CD4-positive, alpha-beta memory T cell (primary cell): Measurements from ENCODE around the gene TPCN1. TPM values are rescaled to one million over a fixed set of nuclear protein-coding genes. Genes with fewer than 3 reads are reported as not detected.
A peak's percentile ranks its signal among the peaks of the same experiment; 100 is the strongest.

ENCODE experiments used
- CTCF ChIA-PET: fragments of 350-600 bp; sonication (Branson Sonifier 250); formaldehyde crosslinking; loops from one replicate; lab custom pipeline; 2021; ENCODE audit warnings: inconsistent platforms; ENCODE audit not compliant: partially characterized antibody; lab: Charles Lee
- POLR2A ChIA-PET: fragments of 350-600 bp; sonication (Branson Sonifier 250); formaldehyde crosslinking; loops from one replicate; lab custom pipeline; 2021; ENCODE audit not compliant: partially characterized antibody; lab: Charles Lee
- DNase-seq, 5 donors: peaks; one replicate each; pipeline versions ENCODE4 v3.0.0 to v3.0.0-alpha.2; 2020 to 2022; ENCODE audit warnings: mixed read lengths in 1 of 5
- H3K27ac ChIP-seq: one replicate; pipeline ENCODE4 v1.7.0; 2013; ENCODE audit warnings: low read depth, low read length
- H3K27me3 ChIP-seq: 2 replicates; pipeline ENCODE4 v1.7.0; 2013; ENCODE audit warnings: mild to moderate bottlenecking, low read length, moderate library complexity; ENCODE audit not compliant: insufficient read depth
- H3K36me3 ChIP-seq: 2 replicates; pipeline ENCODE4 v1.7.0; 2013; ENCODE audit warnings: mild to moderate bottlenecking, low read length, moderate library complexity; ENCODE audit not compliant: insufficient read depth
- H3K4me1 ChIP-seq: 2 replicates; pipeline ENCODE4 v1.7.0; 2013; ENCODE audit warnings: mild to moderate bottlenecking, low read length, moderate library complexity; ENCODE audit not compliant: insufficient read depth
- H3K4me3 ChIP-seq, 2 donors: one replicate each; pipeline ENCODE4 v1.7.0; 2013; ENCODE audit warnings: low read length in 2 of 2, mild to moderate bottlenecking in 1 of 2
- H3K9me3 ChIP-seq, 2 donors: one replicate each; pipeline ENCODE4 v1.7.0; 2013; ENCODE audit warnings: low read length in 2 of 2, control low read depth in 1 of 2; ENCODE audit not compliant: control insufficient read depth in 1 of 2
- H3K27ac Mint-ChIP-seq, 7 donors: one replicate each; pipeline ENCODE4 v1.8.0; 2020 to 2021; ENCODE audit warnings: mixed read lengths in 7 of 7, mild to moderate bottlenecking in 6 of 7, inconsistent platforms in 3 of 7, moderate library complexity in 3 of 7
- H3K27me3 Mint-ChIP-seq, 2 donors: one replicate each; pipeline ENCODE4 v1.8.0; 2020 to 2021; ENCODE audit warnings: mixed read lengths in 2 of 2
- H3K36me3 Mint-ChIP-seq, 2 donors: one replicate each; pipeline ENCODE4 v1.8.0; 2020 to 2021; ENCODE audit warnings: mixed read lengths in 2 of 2, inconsistent platforms in 1 of 2, mild to moderate bottlenecking in 1 of 2
- H3K4me1 Mint-ChIP-seq, 4 donors: one replicate each; pipeline ENCODE4 v1.8.0; 2020 to 2021; ENCODE audit warnings: mixed read lengths in 4 of 4, mild to moderate bottlenecking in 1 of 4
- H3K4me3 Mint-ChIP-seq, 8 donors: one replicate each; pipeline ENCODE4 v1.8.0; 2020 to 2021; ENCODE audit warnings: mixed read lengths in 8 of 8, mild to moderate bottlenecking in 7 of 8, moderate library complexity in 6 of 8, inconsistent platforms in 3 of 8
- H3K9me3 Mint-ChIP-seq, 8 donors: one replicate each; pipeline ENCODE4 v1.8.0; 2020 to 2021; ENCODE audit warnings: mixed read lengths in 8 of 8, mild to moderate bottlenecking in 5 of 8, inconsistent platforms in 3 of 8, moderate library complexity in 1 of 8
- intact Hi-C: fragments of 100-400 bp; cut with micrococcal nuclease; formaldehyde crosslinking; loops from one replicate; pipeline ENCODE4 v1.15.1; 2023
- polyA plus RNA-seq, 2 donors: library from polyadenylated mRNA; unstranded; fragments of 300-500 nt; fragmentation: Illumina TruSeq; gene quantifications; one replicate each; pipeline ENCODE4 v1.2.3, GENCODE V29; 2021
- total RNA-seq, 2 experiments: library from RNA; stranded (reverse); gene quantifications; one replicate each; pipeline ENCODE4 v1.2.3, GENCODE V29; 2021

Gene TPCN1
- total RNA-seq = 10 to 100 TPM; 79.8 to 94.2 TPM
- polyA plus RNA-seq = 10 to 100 TPM in 1 of 2 donors, 1 to 10 TPM in 1; 8.5 to 19.9 TPM

GRCh38 chr12:113221181-113221996, at the start of gene TPCN1:
Gene TPCN1 (plus strand): TSS chr12:113221464. CDS start chr12:113226853, 5,389 bp downstream.
- no peaks in the 10 kb centered on the region for H3K27me3 ChIP-seq
- H3K27me3 Mint-ChIP-seq = no peaks in the 10 kb centered on the region
- ChIA-PET POLR2A (interaction anchor here (1.0 to 8.4 kb wide), 8 partner anchors 8 to 315 kb away, joined by 3 to 84 read pairs (median 12); partner anchors contain the start of genes DDX54, OAS1, OAS2 and RITA1), CTCF (interaction anchor here (1.0 to 1.6 kb wide), 4 partner anchors 13 to 48 kb away, joined by 3 to 15 read pairs (median 4); no protein-coding TSS in a partner anchor)
- H3K4me1 Mint-ChIP-seq = peaks cover 25 to 45% (median 37%) of the 10 kb centered on the region in 4 donors
- peak; percentile 97 to 100 (median 99) for DNase-seq
- no peaks in the 10 kb centered on the region for H3K9me3 ChIP-seq
- H3K36me3 ChIP-seq = no peaks in the 10 kb centered on the region
- peaks cover 39% of the 10 kb centered on the region for H3K4me1 ChIP-seq
- H3K36me3 Mint-ChIP-seq = peaks cover 0 to 7% of the 10 kb centered on the region in 2 donors
- peak within 1 kb of the TSS; percentile 92 to 95 (median 94) for H3K4me3 Mint-ChIP-seq
- peak within 1 kb of the TSS; percentile 85 to 97 (median 94) for H3K27ac Mint-ChIP-seq
- peaks cover 0 to 3% (median 0%) of the 10 kb centered on the region in 8 donors for H3K9me3 Mint-ChIP-seq
- H3K27ac ChIP-seq = peak within 1 kb of the TSS; percentile 70
- intact Hi-C loops = loop anchor here (1.0 kb wide), 6 partner anchors 12 to 242 kb away; partner anchors contain the start of genes DDX54, PLBD2, RITA1 and SLC8B1
- peak within 1 kb of the TSS; percentile 66 to 79 for H3K4me3 ChIP-seq

- DNase-seq = no peak
- intact Hi-C loops = no loop called here
- Histone ChIP-seq H3K27ac (no peak overlapping the region), H3K36me3 (peaks cover 66% of the 10 kb centered on the region), H3K4me3 (no peak overlapping the region), H3K27me3 (no peaks in the 10 kb centered on the region), H3K4me1 (no peaks in the 10 kb centered on the region), H3K9me3 (no peaks in the 10 kb centered on the region)
- H3K9me3 Mint-ChIP-seq = no peaks in the 10 kb centered on the region
- H3K27me3 Mint-ChIP-seq = no peaks in the 10 kb centered on the region
- POLR2A ChIA-PET = no interaction called here
- H3K27ac Mint-ChIP-seq = no peak overlapping the region
- peaks cover 58 to 69% of the 10 kb centered on the region in 2 donors for H3K36me3 Mint-ChIP-seq
- CTCF ChIA-PET = interaction anchor here (1.0 to 5.7 kb wide), 4 partner anchors 8 to 179 kb away, joined by 4 to 38 read pairs (median 6); no protein-coding TSS in a partner anchor
- H3K4me1 Mint-ChIP-seq = peaks cover 2 to 7% (median 4%) of the 10 kb centered on the region in 4 donors
- no peak overlapping the region for H3K4me3 Mint-ChIP-seq
Measured at GRCh38 chr12:113171543-113171942, 49.7 kb upstream of the TPCN1 start.

GRCh38 chr12:113172185-113172584, 49.1 kb upstream of the TPCN1 start:
- Mint-ChIP-seq H3K27ac (peak overlapping the region in 1 of 7 donors; percentile 43), H3K4me1 (peaks cover 2 to 7% (median 4%) of the 10 kb centered on the region in 4 donors), H3K4me3 (no peak overlapping the region), H3K36me3 (peaks cover 60 to 71% of the 10 kb centered on the region in 2 donors), H3K27me3 (no peaks in the 10 kb centered on the region), H3K9me3 (no peaks in the 10 kb centered on the region)
- Histone ChIP-seq H3K9me3 (no peaks in the 10 kb centered on the region), H3K4me3 (no peak overlapping the region), H3K4me1 (no peaks in the 10 kb centered on the region), H3K27ac (no peak overlapping the region), H3K27me3 (no peaks in the 10 kb centered on the region), H3K36me3 (peaks cover 67% of the 10 kb centered on the region)
- DNase-seq = no peak
- POLR2A ChIA-PET = interaction anchor here (1.3 kb wide), 1 partner anchor 12 kb away, joined by 6 read pairs; the partner anchor contains the start of gene DDX54
- CTCF ChIA-PET = interaction anchor here (0.5 to 5.7 kb wide), 8 partner anchors 8 to 253 kb away, joined by 3 to 38 read pairs (median 5); no protein-coding TSS in a partner anchor
- intact Hi-C loops = no loop called here

- ChIA-PET CTCF (interaction anchor here (0.7 to 5.7 kb wide), 30 partner anchors 8 to 252 kb away, joined by 3 to 38 read pairs (median 6); no protein-coding TSS in a partner anchor), POLR2A (interaction anchor here (1.3 kb wide), 1 partner anchor 11 kb away, joined by 6 read pairs; the partner anchor contains the start of gene DDX54)
- peaks cover 67 to 81% of the 10 kb centered on the region in 2 donors for H3K36me3 Mint-ChIP-seq
- H3K9me3 Mint-ChIP-seq = no peaks in the 10 kb centered on the region
- H3K27ac ChIP-seq = no peak overlapping the region
- H3K4me3 Mint-ChIP-seq = no peak overlapping the region
- no peak for DNase-seq
- intact Hi-C loops = no loop called here
- no peak overlapping the region for H3K27ac Mint-ChIP-seq
- H3K4me1 Mint-ChIP-seq = peaks cover 2 to 7% (median 4%) of the 10 kb centered on the region in 4 donors
- no peaks in the 10 kb centered on the region for H3K9me3 ChIP-seq
- H3K27me3 ChIP-seq = no peaks in the 10 kb centered on the region
- H3K36me3 ChIP-seq = peaks cover 71% of the 10 kb centered on the region
- no peaks in the 10 kb centered on the region for H3K4me1 ChIP-seq
- no peaks in the 10 kb centered on the region for H3K27me3 Mint-ChIP-seq
- no peak overlapping the region for H3K4me3 ChIP-seq
Measured at GRCh38 chr12:113173081-113173698, 48.1 kb upstream of the TPCN1 start.

GRCh38 chr12:113174461-113175384, 46.5 kb upstream of the TPCN1 start:
- H3K27me3 Mint-ChIP-seq = no peaks in the 10 kb centered on the region
- POLR2A ChIA-PET = interaction anchor here (0.7 to 1.2 kb wide), 3 partner anchors 10 to 183 kb away, joined by 3 read pairs; no protein-coding TSS in a partner anchor
- no peaks in the 10 kb centered on the region for H3K9me3 Mint-ChIP-seq
- Histone ChIP-seq H3K4me3 (no peak overlapping the region), H3K27ac (no peak overlapping the region), H3K27me3 (no peaks in the 10 kb centered on the region), H3K36me3 (peaks cover 74% of the 10 kb centered on the region), H3K4me1 (no peaks in the 10 kb centered on the region), H3K9me3 (no peaks in the 10 kb centered on the region)
- peaks cover 2 to 7% (median 4%) of the 10 kb centered on the region in 4 donors for H3K4me1 Mint-ChIP-seq
- DNase-seq = peak; percentile 67 to 72 (median 68)
- CTCF ChIA-PET = interaction anchor here (0.7 to 7.3 kb wide), 46 partner anchors 9 to 275 kb away, joined by 3 to 38 read pairs (median 5); partner anchors contain the start of gene TPCN1
- intact Hi-C loops = loop anchor here (1.0 to 2.0 kb wide), 3 partner anchors 76 to 181 kb away; no protein-coding TSS in a partner anchor
- peak overlapping the region in 4 of 7 donors; percentile 42 to 80 (median 66) for H3K27ac Mint-ChIP-seq
- no peak overlapping the region for H3K4me3 Mint-ChIP-seq
- peaks cover 61 to 84% of the 10 kb centered on the region in 2 donors for H3K36me3 Mint-ChIP-seq

- Mint-ChIP-seq H3K36me3 (peaks cover 38 to 68% of the 10 kb centered on the region in 2 donors), H3K27ac (no peak overlapping the region), H3K9me3 (peaks cover 0 to 1% (median 0%) of the 10 kb centered on the region in 8 donors), H3K4me1 (peaks cover 9 to 26% (median 13%) of the 10 kb centered on the region in 4 donors), H3K27me3 (no peaks in the 10 kb centered on the region), H3K4me3 (no peak overlapping the region)
- Histone ChIP-seq H3K27ac (no peak overlapping the region), H3K9me3 (no peaks in the 10 kb centered on the region), H3K4me3 (no peak overlapping the region), H3K27me3 (no peaks in the 10 kb centered on the region), H3K4me1 (peaks cover 20% of the 10 kb centered on the region), H3K36me3 (peaks cover 48% of the 10 kb centered on the region)
- intact Hi-C loops = no loop called here
- POLR2A ChIA-PET = no interaction called here
- DNase-seq = no peak
- CTCF ChIA-PET = interaction anchor here (1.8 to 7.3 kb wide), 2 partner anchors 9 to 130 kb away, joined by 3 to 37 read pairs; no protein-coding TSS in a partner anchor
Measured at GRCh38 chr12:113179023-113179422, 42.2 kb upstream of the TPCN1 start.
